NCI-H1417 treated with DMSO at 0.1 percent for 48 hours (cell line): ENCODE data around the gene FAM20A.

Source experiments
- DNase-seq: peaks from one replicate; lab custom pipeline; 2025; lab: John Stamatoyannopoulos, UW

The FAM20A gene

DNA sequence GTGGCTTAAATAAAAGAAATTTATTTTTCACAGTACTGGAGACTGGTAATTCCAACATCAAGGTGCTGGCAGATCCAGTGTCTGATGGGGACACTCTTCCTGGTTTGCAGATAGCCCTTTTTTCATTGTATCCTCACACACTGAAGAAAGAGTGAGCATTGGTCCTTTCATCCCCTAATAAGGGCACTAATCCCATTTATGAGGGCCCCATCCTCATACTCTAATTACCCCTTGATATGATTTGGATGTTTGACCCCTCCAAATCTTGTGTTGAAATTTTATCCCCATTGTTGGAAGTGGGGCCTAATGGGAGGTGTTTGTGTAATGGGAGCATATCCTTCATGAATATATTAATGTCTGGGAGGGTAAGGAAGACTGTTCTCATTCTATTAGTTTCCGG lies 9.4 kb upstream of the FAM20A start:
- no peak for DNase-seq

DNA sequence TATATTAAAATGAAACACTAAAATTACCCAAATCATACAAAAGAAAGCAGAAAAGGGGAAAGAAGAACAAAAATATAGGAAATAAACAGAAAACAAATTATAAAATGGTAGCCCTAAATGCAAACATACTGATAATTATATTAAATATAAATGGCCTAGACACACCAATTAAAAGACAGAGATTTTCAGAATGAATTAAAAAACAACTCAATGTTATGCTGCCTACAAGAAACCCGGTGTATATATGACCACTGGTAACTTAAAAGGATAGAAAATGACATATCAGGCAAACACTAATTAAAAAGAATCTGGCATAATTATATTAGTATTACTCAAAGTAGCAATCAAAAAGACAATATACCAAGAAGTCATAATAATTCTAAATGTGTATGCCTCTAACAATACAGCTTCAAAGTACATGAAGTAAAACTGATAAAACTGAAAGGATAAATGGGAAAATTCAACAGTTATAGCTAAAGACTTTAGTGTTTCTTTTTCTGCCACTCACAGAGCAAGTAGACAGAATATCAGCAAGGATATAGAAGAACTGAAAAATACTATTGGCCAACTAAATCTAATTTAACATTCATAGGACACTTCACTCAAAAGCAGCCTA lies 7.5 kb upstream of the FAM20A start:
- DNase-seq = no peak

DNA sequence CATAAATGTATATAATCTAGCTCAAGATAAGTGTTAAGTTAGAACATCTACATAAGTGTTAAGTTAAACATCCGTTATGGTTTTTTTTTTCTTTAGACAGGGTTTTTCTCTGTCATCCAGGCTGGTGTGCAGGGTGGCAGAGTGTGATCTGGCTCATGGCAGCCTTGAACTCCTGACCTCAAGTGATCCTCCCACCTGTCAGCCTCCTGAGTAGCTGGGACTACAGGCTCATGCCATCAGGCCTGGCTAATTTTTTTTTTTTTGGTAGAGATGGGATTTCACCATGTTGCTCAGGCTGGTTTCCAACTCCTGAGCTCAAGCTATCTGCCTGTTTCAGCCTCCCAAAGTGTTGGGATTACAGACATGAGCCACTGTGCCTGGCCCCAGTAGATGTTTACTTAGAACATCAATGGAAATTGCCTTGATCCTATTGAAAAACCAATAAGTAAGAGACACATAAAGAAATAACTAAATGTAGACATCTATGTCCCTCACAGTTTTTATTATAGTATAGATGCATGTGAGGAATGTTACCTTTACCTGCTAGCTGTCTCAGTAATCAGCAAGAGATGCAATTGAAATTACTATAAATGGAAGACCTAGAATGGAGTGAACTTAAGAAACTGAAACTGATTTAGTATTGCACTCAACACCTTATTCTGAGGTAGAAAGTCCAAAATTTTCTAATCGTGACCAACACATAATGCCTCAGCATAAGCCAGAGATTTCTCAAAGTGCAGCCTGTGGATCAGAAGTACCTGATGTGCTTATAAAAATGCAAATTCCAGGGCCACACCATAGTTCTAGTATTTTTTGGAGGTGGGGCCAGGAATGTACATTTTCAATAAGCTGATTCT lies 5.5 kb upstream of the FAM20A start:
- no peak for DNase-seq

DNA sequence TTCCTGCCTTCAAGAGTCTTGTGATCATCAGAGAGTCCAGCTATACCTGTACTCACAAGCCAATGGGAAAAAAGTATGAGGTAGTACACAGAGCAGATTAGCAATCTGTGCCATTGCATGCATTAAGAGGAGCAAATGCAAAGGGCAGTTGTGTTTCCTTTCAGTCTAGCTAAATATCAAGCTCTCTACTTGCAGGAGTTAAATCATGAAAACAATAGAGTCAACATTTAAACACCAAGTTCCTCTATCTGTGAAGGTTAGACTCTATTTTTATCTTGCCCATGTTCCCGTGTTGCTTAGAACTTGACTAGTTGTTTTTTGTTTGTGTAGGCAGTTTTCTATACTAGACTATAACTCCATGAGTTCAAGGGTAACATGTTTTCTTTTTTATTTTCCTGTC lies 4.7 kb upstream of the FAM20A start:
- DNase-seq = no peak

DNA sequence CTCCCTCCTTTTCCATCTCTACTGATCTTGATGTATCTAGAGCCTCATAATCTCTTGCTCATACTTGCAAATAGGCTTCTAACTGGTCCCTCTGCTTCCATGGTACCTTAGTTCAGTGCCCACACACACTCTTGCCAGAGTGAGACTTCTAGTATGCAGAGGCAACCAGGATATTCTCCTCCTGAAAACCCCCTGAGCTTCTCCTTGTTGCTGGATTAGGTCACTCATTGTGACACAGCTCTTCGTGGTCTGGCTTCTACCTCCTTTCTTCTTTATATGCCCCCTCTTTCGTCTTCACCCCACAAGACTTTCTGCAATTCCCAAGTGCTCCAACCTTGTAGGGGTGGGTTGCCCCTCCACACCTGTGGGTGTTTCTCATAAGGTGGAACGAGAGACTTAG lies 2.5 kb upstream of the FAM20A start:
- no peak for DNase-seq

DNA sequence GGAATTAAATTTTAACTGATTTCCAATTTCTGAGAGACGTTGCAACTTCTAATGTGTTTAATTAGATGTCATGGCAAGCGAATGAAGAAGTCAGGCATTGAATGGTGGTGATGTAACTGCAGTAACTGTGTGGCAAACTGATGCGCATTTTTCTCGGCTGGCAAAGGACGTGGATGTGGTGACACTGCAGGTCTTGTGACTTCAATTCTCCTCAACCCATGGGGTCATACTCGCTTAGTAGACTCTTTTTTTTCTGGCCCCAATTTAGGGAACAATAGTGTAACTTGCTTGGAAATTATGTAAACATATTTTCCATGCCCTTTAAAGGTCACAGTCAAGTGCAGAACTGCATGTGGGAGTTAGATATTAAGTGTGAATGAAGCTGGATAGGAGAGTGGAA lies 1.9 kb upstream of the FAM20A start:
- no peak for DNase-seq

DNA sequence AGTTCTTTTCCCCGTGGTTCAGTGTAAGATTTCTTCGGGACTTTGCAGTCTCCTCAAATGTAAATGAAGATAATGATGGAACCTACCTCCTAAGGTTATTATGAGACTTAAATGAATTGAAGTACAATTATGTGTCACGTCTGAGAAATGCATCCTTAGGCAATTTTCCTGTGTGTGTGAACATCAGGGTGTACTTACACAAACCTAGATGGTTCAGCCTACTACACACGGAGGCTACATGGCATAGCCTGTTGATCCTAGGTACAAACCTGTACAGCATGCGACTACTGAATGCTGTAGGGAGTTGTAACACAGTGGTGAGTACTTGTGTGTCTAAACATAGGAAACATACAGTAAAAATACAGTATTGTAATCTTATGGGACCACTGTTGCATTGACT lies 1.1 kb upstream of the FAM20A start:
- no peak for DNase-seq

DNA sequence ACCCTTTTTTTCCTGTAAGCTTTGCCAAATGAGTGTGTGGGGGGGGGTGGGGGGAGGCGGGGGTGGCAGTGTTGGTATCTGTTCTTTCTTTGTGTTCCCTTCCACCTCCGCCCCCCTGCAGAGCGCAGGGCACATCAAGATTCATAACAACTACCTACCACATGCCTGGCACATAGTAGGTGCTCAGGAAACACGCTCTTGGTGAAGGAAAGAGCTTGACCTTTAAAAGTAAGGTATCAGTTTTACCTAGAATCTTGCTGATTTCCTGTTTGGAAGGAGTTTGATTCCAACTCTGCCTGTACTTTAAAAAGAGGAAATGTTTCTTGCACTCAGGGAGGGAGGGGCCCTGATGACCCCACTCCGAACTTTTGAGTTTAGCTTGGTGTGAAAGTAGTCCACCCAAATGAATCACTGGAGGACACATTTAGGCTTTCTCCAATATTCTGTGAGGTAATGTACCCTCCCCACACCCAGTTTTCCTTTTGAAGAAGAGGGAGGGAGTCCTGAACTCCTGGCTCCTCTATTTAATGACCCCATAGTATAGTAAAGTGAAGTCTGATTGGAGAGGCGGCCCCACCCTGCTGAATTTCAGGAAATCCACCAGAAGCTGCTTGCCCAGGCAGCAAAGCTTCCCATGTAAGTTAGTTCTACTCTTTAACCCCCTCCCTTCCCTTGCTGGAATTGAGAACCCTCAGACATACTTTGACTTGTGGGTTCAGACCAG lies 560 bp upstream of the FAM20A start:
- no peak for DNase-seq

DNA sequence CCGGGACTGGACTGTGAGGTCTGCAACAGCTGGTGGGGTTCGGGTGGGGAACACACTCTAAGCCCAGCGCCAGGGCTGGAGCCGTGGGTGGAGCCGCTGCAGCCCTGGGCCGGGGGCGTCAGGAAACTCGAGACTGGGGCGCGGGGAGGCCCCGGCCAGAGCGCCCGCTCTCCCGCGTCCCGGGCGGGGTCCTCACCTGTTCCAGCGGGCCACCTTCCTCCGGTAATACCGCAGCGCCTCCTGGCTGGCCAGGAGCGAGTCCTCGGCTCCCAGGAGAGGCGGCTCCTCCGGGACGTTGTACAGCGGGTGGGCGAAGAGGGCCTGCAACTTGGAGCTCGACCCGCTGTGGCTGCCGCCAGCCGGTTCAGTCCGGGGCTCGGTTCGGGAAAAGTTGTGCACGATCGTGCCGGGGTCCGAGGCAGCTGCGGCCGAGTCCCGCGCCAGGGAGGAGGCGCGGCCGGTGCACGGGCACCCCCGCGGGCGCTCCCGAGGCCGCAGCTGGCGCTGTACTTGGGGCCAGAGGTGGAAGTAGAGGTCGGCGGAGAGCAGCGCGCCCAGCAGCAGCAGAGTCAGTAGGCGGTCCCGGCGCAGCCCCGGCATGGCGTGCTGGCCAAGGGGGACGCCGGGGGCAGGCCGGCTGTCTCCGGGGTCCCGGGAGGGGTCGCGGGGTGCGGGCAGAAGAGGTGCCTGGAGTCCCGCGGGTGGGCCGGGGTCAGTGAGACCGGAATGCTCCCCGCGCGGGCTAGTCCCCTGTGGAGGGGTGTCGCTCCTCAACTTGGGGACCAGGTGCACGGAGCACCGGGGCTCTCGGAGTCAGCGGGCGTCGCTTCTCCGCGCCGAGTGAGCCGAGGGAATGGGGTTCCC lies 868 bp downstream of the FAM20A start:
- DNase-seq = no peak

DNA sequence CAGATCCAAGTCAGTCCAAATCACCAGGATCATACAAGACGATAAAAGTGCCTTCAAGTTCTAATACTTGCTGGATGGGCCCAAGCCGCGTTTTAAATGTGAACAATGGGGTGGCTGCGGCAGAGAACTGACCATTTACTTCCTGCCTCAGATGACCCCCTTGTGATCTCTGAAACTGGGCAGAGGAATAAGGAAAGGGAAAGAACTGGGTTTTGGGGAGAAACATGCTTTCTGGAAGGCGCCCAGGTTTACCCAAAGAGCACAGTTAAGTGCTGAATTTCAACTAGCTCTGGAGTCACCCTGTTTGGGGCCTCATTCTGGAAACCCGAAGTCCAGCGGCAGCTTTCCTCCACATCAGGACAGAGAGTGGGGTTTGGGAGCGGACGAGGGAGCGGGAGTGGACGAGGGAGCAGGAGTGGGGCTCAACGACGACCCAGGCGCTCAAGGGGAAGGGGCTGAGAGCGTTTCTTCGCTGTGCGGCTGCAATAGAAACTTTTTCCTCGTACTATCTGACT lies 1.6 kb downstream of the FAM20A start:
- DNase-seq = no peak

DNA sequence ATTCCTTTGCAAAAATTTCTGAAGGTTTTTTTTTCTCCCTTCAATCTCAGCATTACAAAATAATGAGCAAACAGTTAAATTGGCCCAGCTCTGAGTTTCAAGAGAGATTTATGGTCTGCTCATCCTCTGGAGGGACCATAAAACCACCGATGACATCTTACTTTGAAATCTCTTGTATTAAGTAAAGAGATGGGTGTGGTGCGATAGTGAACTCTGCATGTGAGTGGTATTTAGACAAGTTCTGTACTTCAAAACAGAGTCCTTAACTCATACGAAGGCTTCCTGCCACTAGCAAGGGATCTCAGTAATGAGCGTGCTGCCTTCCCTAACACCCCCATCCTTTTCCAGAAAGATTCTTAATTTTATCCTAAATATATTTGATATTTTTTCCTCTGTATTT lies 2.1 kb downstream of the FAM20A start:
- no peak for DNase-seq

DNA sequence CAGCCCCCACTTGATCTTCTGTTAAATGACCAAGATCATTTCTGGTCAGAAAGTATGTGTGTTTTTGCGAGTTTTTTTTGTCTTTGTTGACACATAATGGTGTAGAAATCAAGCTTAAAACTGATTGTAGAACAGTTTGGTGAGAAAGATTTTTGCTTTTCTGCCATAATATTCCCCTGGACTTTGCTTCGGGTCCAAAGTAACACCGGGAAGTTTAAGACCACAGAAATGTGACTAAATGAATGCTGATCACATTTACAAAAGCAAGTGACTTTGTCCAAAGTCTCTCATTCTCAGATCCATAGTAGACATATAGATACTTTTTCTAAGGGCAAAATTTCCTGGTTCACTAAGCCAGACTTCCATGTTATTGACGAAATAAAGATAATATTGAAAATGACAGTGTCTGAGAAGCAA lies 2.6 kb downstream of the FAM20A start:
- no peak for DNase-seq

DNA sequence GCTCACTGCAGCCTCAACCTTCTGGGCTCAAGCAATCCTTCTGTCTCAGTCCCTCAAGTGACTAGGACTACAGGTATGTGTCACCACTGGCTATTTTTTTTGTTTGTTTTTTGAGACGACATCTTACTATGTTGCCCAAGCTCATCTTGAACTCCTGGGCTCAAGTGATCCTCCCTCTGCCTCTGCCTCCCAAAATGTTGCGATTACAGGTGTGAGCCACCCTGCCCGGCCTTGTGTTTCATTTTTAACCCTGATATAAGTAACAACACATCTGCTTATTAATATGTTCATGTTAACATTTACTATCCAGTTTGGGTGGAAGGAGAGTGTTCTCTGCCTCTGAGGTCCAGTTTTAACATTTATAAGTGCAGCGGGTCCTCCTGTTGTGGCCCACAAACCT lies 3.1 kb downstream of the FAM20A start:
- DNase-seq = no peak

DNA sequence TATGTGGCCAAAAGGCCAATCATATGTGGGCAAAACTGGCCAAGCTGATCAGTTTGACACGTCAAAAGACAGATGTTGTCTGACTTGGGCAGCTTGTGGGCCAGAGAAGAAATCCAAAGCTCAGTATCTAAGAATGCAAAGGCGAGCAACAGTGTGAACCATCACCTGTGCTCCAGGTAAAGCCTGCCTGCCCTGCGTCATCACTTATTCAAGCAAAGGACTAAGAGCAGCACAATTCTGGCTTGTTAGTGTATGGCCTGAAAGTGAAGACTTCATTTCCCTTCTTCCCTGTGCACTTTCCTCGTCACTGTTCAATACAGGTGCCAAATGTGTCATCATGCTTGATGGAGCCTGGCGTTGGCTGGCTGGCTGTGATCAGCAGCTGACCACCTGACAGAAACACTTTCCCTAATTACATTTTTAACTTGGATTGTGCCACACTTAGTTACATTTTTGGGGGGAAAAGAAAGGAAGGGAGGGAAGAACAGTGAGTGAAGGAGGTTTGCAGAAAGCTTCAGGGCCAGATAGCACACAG lies 4.7 kb downstream of the FAM20A start:
- DNase-seq = no peak

DNA sequence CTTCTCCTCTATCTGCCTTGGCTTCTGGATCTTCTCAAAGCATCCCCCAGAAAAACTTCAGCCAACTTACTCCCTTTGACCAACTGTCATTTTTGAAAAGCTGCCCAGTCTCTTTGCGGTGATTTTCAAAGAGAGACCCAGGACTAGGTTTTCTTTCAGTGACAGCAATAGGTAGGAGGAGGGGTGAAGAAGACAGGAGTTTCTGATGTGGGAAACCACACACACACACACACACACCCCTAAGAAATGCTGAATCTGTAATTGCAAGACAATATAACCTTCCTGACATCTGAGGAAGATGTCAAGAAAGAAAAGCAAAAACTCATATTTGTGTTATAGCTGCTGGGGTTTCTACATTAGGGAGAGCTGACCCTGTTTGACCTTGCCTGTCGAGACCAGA lies 5.2 kb downstream of the FAM20A start:
- DNase-seq = no peak

DNA sequence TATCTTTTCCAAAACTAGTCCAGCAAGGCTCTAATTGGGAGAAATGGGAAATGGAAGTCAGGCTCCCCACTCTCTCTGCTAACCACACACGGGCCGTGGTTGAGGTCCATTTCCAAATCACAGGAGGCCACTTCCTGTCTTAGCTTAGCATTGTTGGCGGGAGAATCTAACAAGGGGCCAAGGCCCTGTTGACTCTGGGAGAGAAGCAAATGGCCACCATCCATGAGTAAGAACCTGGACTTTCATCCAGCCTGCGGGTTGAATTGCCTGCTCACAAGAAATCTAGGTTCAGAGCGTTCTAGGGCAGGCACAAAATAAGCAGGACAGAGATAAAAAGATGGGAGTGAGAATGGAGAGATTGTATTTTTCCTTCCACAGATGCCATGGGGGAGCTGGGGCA lies 5.7 kb downstream of the FAM20A start:
- DNase-seq = no peak

DNA sequence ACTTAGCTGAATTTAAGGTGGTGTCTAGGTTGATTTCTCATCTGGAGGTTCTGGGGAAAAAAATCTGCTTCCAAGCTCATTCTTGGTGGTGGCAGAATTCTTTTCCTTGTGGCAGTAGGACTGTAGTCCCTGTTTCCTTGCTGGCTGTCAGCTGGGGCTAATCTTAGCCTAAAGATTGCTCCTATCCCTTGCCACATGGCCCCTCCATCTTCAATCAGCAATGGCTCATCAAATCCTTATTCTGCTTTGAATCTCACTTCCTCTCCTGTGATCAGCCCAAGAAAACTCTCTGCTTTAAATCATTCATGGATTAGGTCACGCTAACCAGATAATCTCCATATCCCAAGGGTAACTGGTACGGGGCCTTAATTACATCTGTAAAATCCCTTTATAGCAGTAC lies 6.6 kb downstream of the FAM20A start:
- DNase-seq = no peak

DNA sequence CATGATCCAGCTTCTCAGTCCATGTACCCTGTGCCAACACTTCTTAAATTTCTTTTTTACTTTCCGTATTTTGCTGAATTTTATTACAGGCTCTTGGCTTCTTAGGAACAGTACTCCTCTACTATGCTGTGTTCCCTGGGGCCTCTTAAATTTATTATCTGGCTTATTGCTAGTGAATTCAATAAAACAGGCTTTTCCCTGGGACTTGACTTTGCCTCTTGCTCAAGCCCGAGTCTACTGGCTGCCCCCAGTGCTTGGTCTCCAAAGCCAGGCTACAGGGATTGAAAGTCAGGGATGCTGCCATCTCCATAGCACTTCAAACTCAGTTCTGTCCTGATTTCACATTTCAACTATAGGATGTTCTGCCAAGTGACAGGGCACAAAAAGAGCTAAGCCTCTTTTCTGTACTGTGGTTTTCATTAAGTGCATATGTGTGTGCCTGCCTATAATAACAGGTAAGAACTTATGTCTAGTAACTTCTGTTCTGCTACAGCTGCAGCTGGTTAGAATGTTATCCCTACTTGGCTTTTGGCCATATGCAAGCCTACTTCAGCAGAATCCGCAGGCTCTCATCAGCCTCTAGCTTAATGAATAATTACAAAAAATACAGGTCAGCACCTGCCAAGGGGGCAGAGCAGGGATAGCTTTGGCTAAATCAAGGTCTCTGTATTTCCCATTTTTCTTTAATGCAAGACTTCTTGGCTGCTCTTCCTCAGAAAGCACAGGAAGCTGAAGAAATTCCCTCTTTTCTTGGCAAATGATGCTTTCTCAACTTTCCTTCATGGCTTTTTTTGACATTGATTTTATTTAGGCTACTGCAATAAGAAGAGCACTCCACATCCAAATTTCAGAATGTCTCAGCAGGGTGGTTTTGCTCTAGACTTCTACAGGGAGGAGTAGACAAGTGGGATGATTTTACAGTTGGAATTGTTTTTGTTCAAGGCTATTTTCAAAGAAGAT lies 8.2 kb downstream of the FAM20A start:
- DNase-seq = no peak

DNA sequence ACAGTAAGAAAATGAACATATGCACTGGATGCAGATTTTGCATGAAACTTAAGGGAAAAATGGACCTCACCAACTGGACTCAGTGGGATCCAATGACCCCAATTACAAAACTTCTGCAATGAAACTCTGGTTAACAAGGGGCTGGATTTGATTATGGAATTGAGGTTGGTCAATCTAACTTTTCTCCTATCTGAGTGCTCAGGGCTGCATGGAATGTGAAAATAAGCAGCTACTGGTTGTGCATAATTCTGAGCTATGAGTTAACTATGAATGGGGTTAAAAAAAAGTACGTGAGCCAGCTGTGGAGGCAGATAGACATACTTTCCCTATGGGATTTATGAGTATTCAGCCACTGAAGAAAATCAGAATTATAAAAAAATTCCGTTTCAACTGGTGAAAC lies 9.2 kb downstream of the FAM20A start:
- DNase-seq = no peak

DNA sequence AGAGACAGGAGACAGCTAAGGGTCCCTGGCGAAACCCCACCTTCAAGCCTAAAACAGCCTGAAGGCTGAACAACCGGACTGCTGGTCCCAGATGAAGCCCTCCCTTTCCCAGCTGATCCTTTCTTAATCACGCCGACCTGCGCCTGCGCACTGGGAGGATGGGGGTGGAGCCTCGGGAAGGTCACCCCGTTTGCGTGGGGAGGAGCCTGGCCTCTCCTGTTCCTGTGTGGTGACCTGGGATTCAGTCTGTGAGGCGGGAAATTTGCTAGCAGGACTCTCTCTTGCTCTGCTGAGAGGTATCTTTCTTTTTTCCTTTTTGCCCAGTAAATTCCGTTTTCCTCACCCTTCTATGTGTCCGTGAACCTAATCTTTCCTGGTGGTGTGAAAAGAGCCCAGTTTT lies 9.6 kb downstream of the FAM20A start:
- no peak for DNase-seq

DNA sequence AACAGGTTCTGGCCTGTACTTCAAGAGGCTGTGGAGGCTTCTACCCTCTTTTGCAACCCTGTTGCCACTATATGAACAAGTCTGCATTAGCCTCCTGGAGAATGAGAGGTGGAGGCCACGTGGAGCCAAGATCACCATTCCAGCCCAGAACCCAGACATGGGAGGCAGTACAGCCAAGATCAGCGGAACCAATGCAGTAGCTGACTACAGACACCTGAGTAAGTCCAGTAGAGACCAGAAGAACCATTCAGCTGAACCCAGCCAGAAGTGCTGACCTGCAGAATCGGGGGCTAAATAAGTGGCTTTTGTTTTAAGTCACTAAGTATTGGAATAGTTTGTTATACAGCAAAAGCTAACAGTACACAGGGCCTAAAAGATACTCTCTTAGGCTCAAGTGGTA lies 12.1 kb downstream of the FAM20A start:
- DNase-seq = no peak
